Caki2 (cell line): ENCODE results near the gene DOCK4. TPM values are rescaled to one million over a fixed set of nuclear protein-coding genes. Genes with fewer than 3 reads are reported as not detected.

ENCODE experiments used
- DNase-seq: peaks from one replicate; pipeline ENCODE4 v3.0.0-alpha.2; 2015; ENCODE audit warnings: low read depth
- in situ Hi-C: cut with HindIII; loops from 2 replicates; pipeline ENCODE4 v1.10.0; 2016; ENCODE audit warnings: low sequenced_read_pairs, low pct_unique_long_range_greater_than_20kb, mixed read lengths
- total RNA-seq: library from RNA; depleted of rRNA; stranded (reverse); fragments of >200 nt; shearing (Covaris generic); gene quantifications from 2 replicates; pipeline ENCODE4 v1.2.3, GENCODE V29; 2014; ENCODE audit warnings: low replicate concordance

Gene DOCK4
- total RNA-seq, 1 experiment from 2014 or later: 3.5 TPM

DNA sequence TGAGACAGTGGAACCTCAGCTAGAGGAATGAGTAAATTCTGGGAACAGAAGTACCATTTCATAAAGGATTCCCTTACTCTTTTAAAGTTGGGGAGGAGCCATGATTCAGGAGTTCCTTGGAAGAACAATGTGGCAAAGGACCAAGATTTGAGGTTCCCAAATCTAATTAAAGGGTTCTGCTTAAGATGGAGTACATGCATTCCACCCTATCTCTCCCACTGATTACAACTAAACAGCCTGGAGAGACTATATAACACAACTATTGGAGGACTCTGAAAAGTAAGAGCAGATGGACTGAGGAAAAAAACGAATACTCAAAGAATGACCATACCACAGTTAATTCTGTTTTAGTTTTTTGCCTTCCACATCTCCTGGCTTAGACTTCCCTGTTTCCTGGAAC, 431.0 kb downstream of the DOCK4 start:
- in situ Hi-C loops: no loop called here
- no peak for DNase-seq

GRCh38 chr7:111772716-111773115, 433.5 kb downstream of the DOCK4 start:
- in situ Hi-C loops: no loop called here

GRCh38 chr7:111771638-111772037, 434.6 kb downstream of the DOCK4 start:
- in situ Hi-C loops: no loop called here
- DNase-seq: no peak

More at GRCh38 chr7:111772716-111773115, 433.5 kb downstream of the DOCK4 start:
- no peak for DNase-seq

- DNase-seq: no peak
- in situ Hi-C loops: no loop called here
Observed at GRCh38 chr7:111770116-111770515, 436.1 kb downstream of the DOCK4 start.

DNA sequence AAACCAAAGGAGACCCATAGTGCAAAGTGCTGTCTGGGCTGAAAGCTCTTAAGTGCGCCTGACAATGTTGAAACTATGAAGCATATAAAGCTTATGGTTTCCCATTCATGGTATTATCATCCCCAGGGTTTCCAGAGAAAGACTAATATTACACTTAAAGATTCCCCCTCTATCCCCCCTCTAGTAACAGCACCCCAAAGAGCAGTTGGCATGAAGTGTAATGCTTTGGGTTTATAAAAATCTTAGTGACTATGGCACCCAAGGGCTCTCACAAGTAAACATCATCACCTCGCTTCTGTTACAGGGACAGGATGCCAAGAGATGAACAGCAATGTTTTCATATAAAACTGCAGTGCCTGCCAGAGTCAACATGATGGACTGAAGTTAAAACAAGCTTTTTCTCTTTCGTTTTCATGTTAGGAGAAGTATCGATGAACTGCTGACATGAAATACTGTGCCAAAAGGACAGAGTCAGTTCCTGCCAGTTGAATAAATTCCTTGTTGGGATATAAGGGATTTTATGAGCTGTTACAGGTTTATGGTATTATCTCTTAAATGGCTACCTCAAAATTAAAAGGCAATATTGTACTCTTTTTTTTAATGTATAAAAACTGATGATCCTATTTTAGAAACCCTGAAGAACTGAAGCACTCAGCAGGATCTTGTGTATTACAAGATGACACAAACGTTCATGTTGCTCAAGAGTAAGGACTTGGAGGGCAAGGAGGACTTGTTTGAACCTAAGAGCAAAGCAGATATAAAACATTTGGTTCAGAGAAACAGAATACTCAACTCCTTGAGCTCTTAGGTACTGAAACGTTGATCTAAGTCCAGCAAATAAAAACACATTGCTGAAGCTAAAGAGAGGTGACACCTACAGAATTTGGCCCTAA, 440.2 kb downstream of the DOCK4 start:
- in situ Hi-C loops: no loop called here
- no peak for DNase-seq

DNA sequence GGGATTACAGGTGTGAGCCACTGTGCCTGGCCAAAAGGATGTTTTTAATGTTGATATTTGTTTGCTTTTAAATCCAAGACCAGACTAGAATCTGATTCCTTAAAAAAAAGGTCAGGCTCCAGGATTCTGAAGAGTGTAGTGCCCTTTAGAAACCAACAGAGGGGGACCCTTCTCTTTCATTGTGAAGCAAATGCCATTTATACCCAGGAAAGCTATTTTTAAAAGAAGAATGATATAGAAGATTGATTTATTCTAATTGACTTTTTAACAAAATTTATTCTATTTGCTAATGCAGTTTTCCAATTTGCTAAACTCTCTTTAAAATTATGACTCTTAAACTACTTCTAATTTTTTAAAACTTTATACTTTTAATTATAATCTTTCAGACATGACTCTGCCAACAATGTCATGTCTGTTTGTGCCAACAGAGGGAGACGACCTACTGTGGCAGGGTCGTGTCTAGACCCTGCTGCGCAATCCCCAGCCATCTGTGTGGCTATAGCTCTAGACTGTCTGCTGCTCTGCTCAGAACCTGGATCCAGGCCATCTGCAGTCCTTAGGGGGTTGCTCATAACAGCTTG, 442.9 kb downstream of the DOCK4 start:
- DNase-seq: peak; percentile 24
- in situ Hi-C loops: no loop called here

DNA sequence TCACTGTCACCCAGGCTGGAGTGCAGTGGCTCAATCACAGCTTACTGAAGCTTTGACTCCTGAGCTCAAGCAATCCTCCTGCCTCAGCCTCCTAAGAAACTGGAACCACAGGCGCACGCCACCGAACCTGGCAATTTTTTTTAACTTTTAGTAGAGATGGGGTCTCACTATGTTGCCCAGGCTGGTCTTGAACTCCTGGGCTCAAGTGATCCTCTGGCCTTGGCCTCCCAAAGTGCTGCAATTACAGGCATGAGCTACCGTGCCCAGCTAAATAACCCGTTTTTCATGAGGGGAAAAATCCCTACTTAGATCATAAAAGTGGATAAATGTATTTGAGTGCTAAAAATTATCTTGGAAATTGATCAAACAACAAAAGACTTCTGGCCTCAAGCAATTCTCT, 443.4 kb downstream of the DOCK4 start:
- in situ Hi-C loops: no loop called here
- no peak for DNase-seq

DNA sequence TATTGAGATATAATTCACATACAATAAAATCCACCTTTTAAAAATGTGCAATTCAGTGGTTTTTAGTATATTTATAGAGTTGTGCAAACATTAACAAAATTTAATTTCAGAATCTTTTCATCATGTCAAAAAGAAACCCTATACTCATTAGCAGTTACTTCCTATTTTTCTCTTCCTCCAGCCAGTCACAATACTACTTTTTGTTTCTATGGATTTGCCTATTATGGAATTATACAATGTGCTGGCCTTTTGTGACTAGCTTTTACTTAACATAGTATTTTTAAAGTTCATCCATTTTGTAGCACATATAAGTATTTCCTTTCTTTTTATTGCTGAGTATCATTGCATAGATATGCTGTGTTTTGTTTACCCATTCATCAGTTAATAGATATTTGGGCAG, 444.0 kb downstream of the DOCK4 start:
- no peak for DNase-seq
- in situ Hi-C loops: no loop called here

DNA sequence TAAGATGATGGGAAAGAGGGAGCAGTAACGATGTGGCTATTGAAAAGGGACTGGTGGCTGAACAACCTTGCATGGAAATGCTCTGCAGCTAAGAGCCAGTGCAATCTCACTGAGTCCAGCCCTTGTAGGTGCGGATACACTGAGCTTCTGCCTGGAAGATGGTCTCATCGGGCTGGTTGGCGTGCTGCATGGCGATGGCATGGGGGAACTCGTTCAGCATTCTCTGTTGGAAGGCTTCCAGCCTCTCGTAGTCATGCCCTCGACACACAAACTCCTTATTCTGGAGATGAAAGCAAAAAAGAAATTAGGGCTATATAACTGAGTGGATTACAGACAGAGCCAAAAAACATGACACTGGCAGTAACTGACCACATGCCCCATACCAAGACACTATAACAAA, 446.2 kb downstream of the DOCK4 start:
- in situ Hi-C loops: no loop called here
- no peak for DNase-seq

DNA sequence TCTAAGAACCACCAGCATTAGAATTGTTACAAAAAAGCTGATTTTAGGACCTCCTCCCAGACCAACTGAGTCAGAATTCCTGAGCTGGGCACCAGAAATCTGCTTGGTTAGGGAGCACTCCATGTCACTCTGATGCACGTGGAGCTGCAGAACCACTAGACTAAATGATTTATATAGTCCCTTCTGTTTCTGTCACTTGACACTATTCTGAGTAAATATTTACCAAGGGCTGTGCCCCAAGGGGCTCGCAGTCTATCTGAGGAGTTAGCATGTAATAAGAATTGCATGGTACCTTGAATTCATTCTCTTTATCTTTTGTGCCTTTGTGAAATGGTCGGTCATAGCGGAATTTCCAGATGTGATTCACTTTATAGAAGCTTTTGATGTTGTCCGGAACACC, 447.9 kb downstream of the DOCK4 start:
- no peak for DNase-seq
- in situ Hi-C loops: no loop called here

- no peak for DNase-seq
- in situ Hi-C loops: no loop called here
Observed at GRCh38 chr7:111756687-111757178, 449.5 kb downstream of the DOCK4 start.

- in situ Hi-C loops: no loop called here
- DNase-seq: no peak
Observed at GRCh38 chr7:111755383-111755782, 450.8 kb downstream of the DOCK4 start.

DNA sequence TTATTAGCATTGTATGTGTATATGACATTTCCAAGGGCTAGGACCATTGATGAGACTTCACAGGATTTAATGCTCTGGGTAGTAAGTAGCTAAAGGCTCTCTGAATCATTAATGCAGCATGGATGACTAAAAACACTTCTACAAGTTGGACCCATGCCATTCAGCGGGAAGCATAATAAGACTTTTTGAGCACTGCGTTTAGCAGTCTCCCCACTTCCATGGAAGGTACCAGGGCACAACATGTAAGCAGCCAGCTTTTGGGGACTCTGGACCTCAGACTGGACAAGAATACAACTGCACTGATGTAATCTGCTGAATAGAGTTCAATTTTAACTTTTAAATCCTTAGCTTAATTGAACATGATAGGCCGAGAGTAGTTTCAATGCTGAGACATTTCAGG, 452.2 kb downstream of the DOCK4 start:
- in situ Hi-C loops: no loop called here

GRCh38 chr7:111752022-111752582, 454.1 kb downstream of the DOCK4 start:
- in situ Hi-C loops: no loop called here
- no peak for DNase-seq

More for the DNA sequence above, 452.2 kb downstream of the DOCK4 start:
- DNase-seq: no peak

- no peak for DNase-seq
- in situ Hi-C loops: no loop called here
Observed at GRCh38 chr7:111750878-111751277, 455.3 kb downstream of the DOCK4 start.

DNA sequence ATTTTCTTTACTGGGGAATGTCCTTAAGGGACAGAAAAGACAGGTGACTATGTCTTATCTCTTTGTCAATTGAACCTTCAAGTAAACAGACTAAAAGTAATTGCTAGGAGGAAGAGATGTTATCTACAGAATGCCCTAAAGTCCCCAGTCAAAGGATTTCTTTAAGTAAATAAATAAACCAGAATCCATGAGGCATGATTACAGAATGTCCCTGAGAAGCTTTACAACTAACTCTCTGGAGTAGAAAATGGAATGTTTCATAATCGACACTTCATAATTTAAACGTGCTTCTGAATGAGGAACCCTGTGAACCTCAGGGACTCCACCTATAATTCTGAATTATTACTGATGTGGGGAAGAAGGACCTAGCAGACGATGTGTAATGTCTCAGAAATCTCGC, 456.0 kb downstream of the DOCK4 start:
- no peak for DNase-seq
- in situ Hi-C loops: no loop called here

DNA sequence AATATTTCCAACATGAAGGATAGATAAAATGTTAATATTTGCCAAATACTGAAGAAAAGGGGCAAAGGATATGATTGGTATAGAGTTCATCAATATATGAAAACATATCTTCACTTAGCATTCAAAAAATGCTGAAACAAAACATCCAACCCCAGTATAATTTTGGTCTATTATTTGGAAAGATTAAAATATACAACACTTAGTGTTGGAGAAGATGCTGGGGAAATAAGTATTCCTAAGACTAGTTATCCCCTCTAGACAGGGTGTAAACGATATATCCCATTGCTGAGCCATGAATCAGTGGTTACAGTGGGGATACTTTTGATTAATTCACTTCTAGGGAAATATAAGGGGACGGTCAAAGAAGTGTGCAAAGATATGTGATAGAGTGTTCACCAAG, 456.6 kb downstream of the DOCK4 start:
- DNase-seq: no peak

DNA sequence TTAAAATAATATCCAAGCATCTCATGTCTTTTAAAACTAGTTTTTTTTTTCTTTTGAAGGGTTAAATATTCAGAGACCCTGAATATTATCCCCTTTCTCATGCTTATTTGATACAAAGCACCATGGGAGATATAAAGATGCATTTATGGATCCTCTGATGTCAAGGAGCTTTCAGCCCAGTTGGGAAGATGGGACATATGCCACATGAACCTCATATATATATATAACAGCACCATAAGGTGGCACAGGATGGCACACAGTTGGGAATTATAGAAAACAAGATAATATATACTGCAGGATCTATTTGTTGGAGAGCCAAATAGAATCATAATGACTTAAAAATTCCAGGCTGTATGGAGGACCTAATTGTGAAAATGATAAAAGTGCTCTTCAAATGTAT, 458.5 kb downstream of the DOCK4 start:
- DNase-seq: no peak
- in situ Hi-C loops: no loop called here

More for the DNA sequence above, 456.6 kb downstream of the DOCK4 start:
- in situ Hi-C loops: no loop called here

GRCh38 chr7:111746950-111747349, 459.2 kb downstream of the DOCK4 start:
- in situ Hi-C loops: no loop called here
- DNase-seq: no peak
